ENCODE results near the gene NSDHL. TPM values are rescaled to one million over a fixed set of nuclear protein-coding genes. Genes with fewer than 3 reads are reported as not detected.
"Not testable (repeated sequence)": the region's sequence is repeated elsewhere in the genome, so short reads cannot be mapped to it uniquely, and the experiment has no call there.

The NSDHL gene
- 15.2 and 15.9 TPM in 2 replicates for total RNA-seq (ENCODE audit: low replicate concordance)

GRCh38 chrX:152830312-152831305, at the start of gene NSDHL, which contains the start of gene CETN2:
Gene NSDHL, plus strand, starts transcription at chrX:152831063. Its CDS starts 15,262 bp downstream, at chrX:152846325.
Gene CETN2, minus strand, starts transcription at chrX:152830757. Its CDS starts 47 bp downstream, at chrX:152830710.
- no peaks in the 10 kb centered on the region for H4K20me1 ChIP-seq (ENCODE audit: low read depth)
- no peaks in the 10 kb centered on the region for H3K27me3 Mint-ChIP-seq (ENCODE audit: insufficient read depth, low read depth)
- no peak within 1 kb of the TSS for H3K27ac ChIP-seq
- H3K4me1 ChIP-seq = peaks cover 3% of the 10 kb centered on the region
- H2AFZ ChIP-seq (replicated peaks) = no peak within 1 kb of the TSS
- TF ChIP-seq CTCF (IDR thresholded peaks at IDR 0.05) (no peak), EZH2 (IDR thresholded peaks at IDR 0.05) (no peak), EZH2phosphoT487 (IDR thresholded peaks at IDR 0.05) (no peak)
- H3K4me3 Mint-ChIP-seq = peak within 1 kb of the TSS; percentile 94
- H3K27ac Mint-ChIP-seq = peak within 1 kb of the TSS; percentile 92
- no peaks in the 10 kb centered on the region for H3K9me3 ChIP-seq (ENCODE audit: low read depth)
- peaks cover 4% of the 10 kb centered on the region for H3K9me3 Mint-ChIP-seq
- DNase-seq (ENCODE audit: low spot score) = peak; percentile 96
- peak within 1 kb of the TSS; percentile 82 for H3K4me3 ChIP-seq
- H3K4me1 Mint-ChIP-seq = peaks cover 9% of the 10 kb centered on the region
- H3K79me2 ChIP-seq (ENCODE audit: low read depth) = peaks cover 47% of the 10 kb centered on the region
- no peaks in the 10 kb centered on the region for H3F3A ChIP-seq (ENCODE audit: low read depth)
- H3K27me3 ChIP-seq = no peaks in the 10 kb centered on the region
- H3K36me3 ChIP-seq = no peaks in the 10 kb centered on the region
- peak within 1 kb of the TSS; percentile 87 for H3K9ac ChIP-seq
- H3K4me2 ChIP-seq = peak within 1 kb of the TSS; percentile 86
- H3K36me3 Mint-ChIP-seq = peaks cover 27% of the 10 kb centered on the region

GRCh38 chrX:152787062-152787461, 43.8 kb upstream of the NSDHL start:
- H3K9me3 Mint-ChIP-seq; H3K27me3 Mint-ChIP-seq (ENCODE audit: insufficient read depth, low read depth); H3K9ac ChIP-seq; H3K36me3 ChIP-seq; H3K27ac Mint-ChIP-seq; H3K79me2 ChIP-seq (ENCODE audit: low read depth); H3F3A ChIP-seq (ENCODE audit: low read depth); DNase-seq (ENCODE audit: low spot score); H3K4me2 ChIP-seq; H3K4me3 ChIP-seq; H2AFZ ChIP-seq (replicated peaks); H3K27me3 ChIP-seq; H3K4me3 Mint-ChIP-seq; H4K20me1 ChIP-seq (ENCODE audit: low read depth); H3K4me1 ChIP-seq; H3K27ac ChIP-seq; H3K4me1 Mint-ChIP-seq; H3K36me3 Mint-ChIP-seq; H3K9me3 ChIP-seq (ENCODE audit: low read depth): not testable (repeated sequence)

- H3K79me2 ChIP-seq (ENCODE audit: low read depth) = no peaks in the 10 kb centered on the region
- Mint-ChIP-seq H3K4me1 (no peaks in the 10 kb centered on the region), H3K36me3 (no peaks in the 10 kb centered on the region), H3K9me3 (no peaks in the 10 kb centered on the region), H3K4me3 (no peak overlapping the region), H3K27me3 (ENCODE audit: insufficient read depth, low read depth) (no peaks in the 10 kb centered on the region), H3K27ac (no peak overlapping the region)
- H3K27ac ChIP-seq = no peak overlapping the region
- no peaks in the 10 kb centered on the region for H3K4me1 ChIP-seq
- H3F3A ChIP-seq (ENCODE audit: low read depth) = no peaks in the 10 kb centered on the region
- TF ChIP-seq CTCF (IDR thresholded peaks at IDR 0.05) = no peak
- TF ChIP-seq EZH2phosphoT487 (IDR thresholded peaks at IDR 0.05) = no peak
- no peak for TF ChIP-seq EZH2 (IDR thresholded peaks at IDR 0.05)
- H3K4me2 ChIP-seq = no peak overlapping the region
- H3K36me3 ChIP-seq = no peaks in the 10 kb centered on the region
- H2AFZ ChIP-seq (replicated peaks) = no peak overlapping the region
- H3K9ac ChIP-seq = no peak overlapping the region
- no peaks in the 10 kb centered on the region for H3K27me3 ChIP-seq
- no peaks in the 10 kb centered on the region for H4K20me1 ChIP-seq (ENCODE audit: low read depth)
- no peak for DNase-seq (ENCODE audit: low spot score)
- H3K4me3 ChIP-seq = no peak overlapping the region
- no peaks in the 10 kb centered on the region for H3K9me3 ChIP-seq (ENCODE audit: low read depth)
These were observed 31.9 kb upstream of the NSDHL start for GRCh38 chrX:152798945-152799344.

GRCh38 chrX:152806035-152806434, 24.8 kb upstream of the NSDHL start:
- Mint-ChIP-seq H3K9me3 (no peaks in the 10 kb centered on the region), H3K36me3 (no peaks in the 10 kb centered on the region), H3K27ac (no peak overlapping the region), H3K4me3 (no peak overlapping the region), H3K4me1 (peaks cover 6% of the 10 kb centered on the region), H3K27me3 (ENCODE audit: insufficient read depth, low read depth) (no peaks in the 10 kb centered on the region)
- no peaks in the 10 kb centered on the region for H3K27me3 ChIP-seq
- TF ChIP-seq CTCF (IDR thresholded peaks at IDR 0.05) (no peak), EZH2phosphoT487 (IDR thresholded peaks at IDR 0.05) (no peak), EZH2 (IDR thresholded peaks at IDR 0.05) (no peak)
- H3K4me1 ChIP-seq = no peaks in the 10 kb centered on the region
- H4K20me1 ChIP-seq (ENCODE audit: low read depth) = no peaks in the 10 kb centered on the region
- H3K27ac ChIP-seq = no peak overlapping the region
- no peak overlapping the region for H3K4me2 ChIP-seq
- no peaks in the 10 kb centered on the region for H3K36me3 ChIP-seq
- no peaks in the 10 kb centered on the region for H3F3A ChIP-seq (ENCODE audit: low read depth)
- no peak for DNase-seq (ENCODE audit: low spot score)
- H3K9me3 ChIP-seq (ENCODE audit: low read depth) = no peaks in the 10 kb centered on the region
- no peak overlapping the region for H3K9ac ChIP-seq
- no peak overlapping the region for H2AFZ ChIP-seq (replicated peaks)
- no peak overlapping the region for H3K4me3 ChIP-seq
- no peaks in the 10 kb centered on the region for H3K79me2 ChIP-seq (ENCODE audit: low read depth)
